GM23338 (cell line): ENCODE data around the gene GBX1.

ENCODE experiments used
- CREB1 ChIP-seq: fragments of 250-450 bp; sonication (Bioruptor Pico); IDR thresholded peaks from 2 replicates; pipeline ENCODE4 v1.5.0; 2020; ENCODE audit warnings: low read depth, mild to moderate bottlenecking, moderate library complexity
- CTCF ChIP-seq, 2 experiments: fragments of 200-600 bp in 1 of 2; sonication (generic) in 1 of 2; conservative IDR thresholded peaks; 2 replicates each; pipeline versions ENCODE4 v1.5.1 to v1.6.1; 2016 to 2017; ENCODE audit warnings: antibody characterized with exemption in 2 of 2, low read depth in 2 of 2, mild to moderate bottlenecking in 2 of 2, moderate library complexity in 1 of 2
- EZH2 ChIP-seq: fragments of 200-600 bp; sonication (generic); IDR thresholded peaks from one replicate; pipeline ENCODE4 v1.8.0; 2017; ENCODE audit warnings: antibody characterized with exemption, mild to moderate bottlenecking, low read depth; ENCODE audit not compliant: unreplicated experiment
- POLR2AphosphoS5 ChIP-seq: IDR thresholded peaks from 2 replicates; pipeline ENCODE4 v1.6.1; 2016; ENCODE audit warnings: antibody characterized with exemption, low read depth
- TF ChIP-seq, protein P1 (sequence below): IDR thresholded peaks from one replicate; pipeline ENCODE4 v1.6.1; 2018; ENCODE audit warnings: antibody characterized with exemption; ENCODE audit not compliant: unreplicated experiment

DNA sequence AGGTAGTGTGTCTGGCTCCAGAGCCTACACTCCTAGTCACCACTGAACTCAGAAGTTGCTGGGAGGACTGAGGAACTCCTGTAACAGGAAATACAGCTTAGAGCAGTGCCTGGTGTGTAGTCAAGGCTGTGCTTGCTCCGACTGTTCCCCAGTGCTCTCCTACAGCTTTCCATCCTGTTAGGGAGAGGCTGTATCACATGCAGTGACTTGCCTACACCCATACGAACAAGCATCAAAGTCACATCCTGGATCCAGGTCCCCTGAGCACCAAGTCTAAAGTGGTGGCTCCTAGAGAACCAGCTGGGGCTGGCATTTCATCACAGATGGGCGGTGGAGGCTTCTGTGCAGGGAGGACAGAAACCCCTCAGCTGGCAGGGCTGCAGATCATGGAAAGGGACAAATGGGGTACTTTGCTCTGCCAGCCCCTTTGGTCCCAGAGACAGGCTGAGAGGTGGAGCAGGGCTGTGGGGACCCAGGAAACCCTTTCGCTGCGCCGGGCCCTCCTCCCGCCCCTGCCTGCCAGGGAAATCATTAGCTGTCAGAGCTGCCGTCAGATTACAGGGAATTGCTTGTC lies 11.9 kb upstream of the GBX1 start:
- no peak for TF ChIP-seq CTCF (conservative IDR thresholded peaks at IDR 0.05; ENCODE audit: low read depth in 2 of 2)
- TF ChIP-seq, protein P1, sequence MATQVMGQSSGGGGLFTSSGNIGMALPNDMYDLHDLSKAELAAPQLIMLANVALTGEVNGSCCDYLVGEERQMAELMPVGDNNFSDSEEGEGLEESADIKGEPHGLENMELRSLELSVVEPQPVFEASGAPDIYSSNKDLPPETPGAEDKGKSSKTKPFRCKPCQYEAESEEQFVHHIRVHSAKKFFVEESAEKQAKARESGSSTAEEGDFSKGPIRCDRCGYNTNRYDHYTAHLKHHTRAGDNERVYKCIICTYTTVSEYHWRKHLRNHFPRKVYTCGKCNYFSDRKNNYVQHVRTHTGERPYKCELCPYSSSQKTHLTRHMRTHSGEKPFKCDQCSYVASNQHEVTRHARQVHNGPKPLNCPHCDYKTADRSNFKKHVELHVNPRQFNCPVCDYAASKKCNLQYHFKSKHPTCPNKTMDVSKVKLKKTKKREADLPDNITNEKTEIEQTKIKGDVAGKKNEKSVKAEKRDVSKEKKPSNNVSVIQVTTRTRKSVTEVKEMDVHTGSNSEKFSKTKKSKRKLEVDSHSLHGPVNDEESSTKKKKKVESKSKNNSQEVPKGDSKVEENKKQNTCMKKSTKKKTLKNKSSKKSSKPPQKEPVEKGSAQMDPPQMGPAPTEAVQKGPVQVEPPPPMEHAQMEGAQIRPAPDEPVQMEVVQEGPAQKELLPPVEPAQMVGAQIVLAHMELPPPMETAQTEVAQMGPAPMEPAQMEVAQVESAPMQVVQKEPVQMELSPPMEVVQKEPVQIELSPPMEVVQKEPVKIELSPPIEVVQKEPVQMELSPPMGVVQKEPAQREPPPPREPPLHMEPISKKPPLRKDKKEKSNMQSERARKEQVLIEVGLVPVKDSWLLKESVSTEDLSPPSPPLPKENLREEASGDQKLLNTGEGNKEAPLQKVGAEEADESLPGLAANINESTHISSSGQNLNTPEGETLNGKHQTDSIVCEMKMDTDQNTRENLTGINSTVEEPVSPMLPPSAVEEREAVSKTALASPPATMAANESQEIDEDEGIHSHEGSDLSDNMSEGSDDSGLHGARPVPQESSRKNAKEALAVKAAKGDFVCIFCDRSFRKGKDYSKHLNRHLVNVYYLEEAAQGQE: no peak
- no peak for TF ChIP-seq CREB1 (CRISPR knock-in tag)
- TF ChIP-seq EZH2: no peak
- TF ChIP-seq POLR2AphosphoS5: no peak
